IPS-18c (cell line): ENCODE data around the gene SC5D.
A peak's percentile ranks its signal among the peaks of the same experiment; 100 is the strongest.

ENCODE experiments used
- H3K4me3 ChIP-seq: 2 replicates; pipeline ENCODE4 v1.7.0; 2013; ENCODE audit warnings: low read depth, mild to moderate bottlenecking, low read length, moderate library complexity; ENCODE audit not compliant: insufficient read depth
- H3K9me3 ChIP-seq: one replicate; pipeline ENCODE4 v1.6.1; 2013; ENCODE audit warnings: mild to moderate bottlenecking, low read length, moderate library complexity; ENCODE audit not compliant: control insufficient read depth, insufficient read depth

SC5D gene

GRCh38 chr11:121281698-121282097, 10.9 kb upstream of the SC5D start:
- Histone ChIP-seq H3K9me3 (no peaks in the 10 kb centered on the region), H3K4me3 (no peak overlapping the region)

- Histone ChIP-seq H3K4me3 (no peak overlapping the region), H3K9me3 (no peaks in the 10 kb centered on the region)
Measured at GRCh38 chr11:121282386-121282785, 10.2 kb upstream of the SC5D start.

- H3K4me3 ChIP-seq, result no peak overlapping the region
- H3K9me3 ChIP-seq, result no peaks in the 10 kb centered on the region
Measured at GRCh38 chr11:121282886-121283502, 9.6 kb upstream of the SC5D start.

GRCh38 chr11:121291319-121291718, 1.3 kb upstream of the SC5D start:
- no peak overlapping the region for H3K4me3 ChIP-seq
- H3K9me3 ChIP-seq, result no peaks in the 10 kb centered on the region

- peak overlapping the region; percentile 86 for H3K4me3 ChIP-seq
Measured at GRCh38 chr11:121291896-121292494, 576 bp upstream of the SC5D start.

GRCh38 chr11:121293288-121293594, 670 bp downstream of the SC5D start:
- H3K9me3 ChIP-seq, result no peaks in the 10 kb centered on the region

More at GRCh38 chr11:121291896-121292494, 576 bp upstream of the SC5D start:
- no peaks in the 10 kb centered on the region for H3K9me3 ChIP-seq

GRCh38 chr11:121295246-121296029, 2.9 kb downstream of the SC5D start:
- Histone ChIP-seq H3K9me3 (no peaks in the 10 kb centered on the region), H3K4me3 (no peak overlapping the region)

More at GRCh38 chr11:121293288-121293594, 670 bp downstream of the SC5D start:
- H3K4me3 ChIP-seq, result peak overlapping the region; percentile 86

- Histone ChIP-seq H3K4me3 (no peak overlapping the region), H3K9me3 (no peaks in the 10 kb centered on the region)
Measured at GRCh38 chr11:121297872-121298271, 5.3 kb downstream of the SC5D start.

GRCh38 chr11:121298774-121299173, 6.2 kb downstream of the SC5D start:
- H3K9me3 ChIP-seq, result no peaks in the 10 kb centered on the region

GRCh38 chr11:121299417-121299816, 6.8 kb downstream of the SC5D start:
- no peaks in the 10 kb centered on the region for H3K9me3 ChIP-seq
- H3K4me3 ChIP-seq, result no peak overlapping the region

More at GRCh38 chr11:121298774-121299173, 6.2 kb downstream of the SC5D start:
- H3K4me3 ChIP-seq, result no peak overlapping the region

GRCh38 chr11:121300313-121300971, 7.9 kb downstream of the SC5D start:
- Histone ChIP-seq H3K9me3 (no peaks in the 10 kb centered on the region), H3K4me3 (no peak overlapping the region)

- Histone ChIP-seq H3K9me3 (no peaks in the 10 kb centered on the region), H3K4me3 (no peak overlapping the region)
Measured at GRCh38 chr11:121300972-121301699, 8.6 kb downstream of the SC5D start.

GRCh38 chr11:121304759-121305158, 12.2 kb downstream of the SC5D start:
- Histone ChIP-seq H3K9me3 (no peaks in the 10 kb centered on the region), H3K4me3 (no peak overlapping the region)

GRCh38 chr11:121308816-121309215, 16.2 kb downstream of the SC5D start:
- H3K4me3 ChIP-seq, result no peak overlapping the region
- no peaks in the 10 kb centered on the region for H3K9me3 ChIP-seq

GRCh38 chr11:121309688-121310087, 17.1 kb downstream of the SC5D start:
- no peak overlapping the region for H3K4me3 ChIP-seq
- H3K9me3 ChIP-seq, result no peaks in the 10 kb centered on the region

- Histone ChIP-seq H3K4me3 (no peak overlapping the region), H3K9me3 (no peaks in the 10 kb centered on the region)
Measured at GRCh38 chr11:121310908-121311307, 18.3 kb downstream of the SC5D start.

- H3K9me3 ChIP-seq, result no peaks in the 10 kb centered on the region
- H3K4me3 ChIP-seq, result no peak overlapping the region
Measured at GRCh38 chr11:121311373-121311772, 18.8 kb downstream of the SC5D start.
